ENCODE results near the gene GDPD5.

GDPD5 gene

DNA sequence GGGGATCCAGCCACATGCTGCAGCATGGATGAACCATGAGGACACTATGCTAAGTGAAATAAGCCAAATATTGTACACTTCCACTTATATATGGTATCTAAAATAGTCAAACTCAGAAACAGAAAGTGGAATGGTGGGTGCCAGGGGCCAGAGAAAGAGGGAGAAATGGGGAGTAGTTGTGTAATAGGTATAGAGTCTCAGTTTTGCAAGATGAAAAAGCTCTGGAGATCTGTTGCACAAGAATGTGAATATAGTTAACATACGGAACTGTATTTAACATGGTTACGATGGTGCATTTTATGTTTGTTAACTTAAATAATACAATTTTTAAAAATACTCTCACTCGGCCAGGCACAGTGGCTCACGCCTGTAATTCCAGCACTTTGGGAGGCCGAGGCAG lies 21.2 kb downstream of the GDPD5 start:
- TF ChIP-seq GATA3 (IDR thresholded peaks at IDR 0.05; ENCODE audit: low read depth, low read length) (no peak), GATA2 (IDR thresholded peaks at IDR 0.05; ENCODE audit: low read depth, low read length) (no peak)

GRCh38 chr11:75503531-75504099 lies 22.1 kb downstream of the GDPD5 start:
- TF ChIP-seq GATA3 (IDR thresholded peaks at IDR 0.05; ENCODE audit: low read depth, low read length) (no peak), GATA2 (IDR thresholded peaks at IDR 0.05; ENCODE audit: low read depth, low read length) (no peak)

DNA sequence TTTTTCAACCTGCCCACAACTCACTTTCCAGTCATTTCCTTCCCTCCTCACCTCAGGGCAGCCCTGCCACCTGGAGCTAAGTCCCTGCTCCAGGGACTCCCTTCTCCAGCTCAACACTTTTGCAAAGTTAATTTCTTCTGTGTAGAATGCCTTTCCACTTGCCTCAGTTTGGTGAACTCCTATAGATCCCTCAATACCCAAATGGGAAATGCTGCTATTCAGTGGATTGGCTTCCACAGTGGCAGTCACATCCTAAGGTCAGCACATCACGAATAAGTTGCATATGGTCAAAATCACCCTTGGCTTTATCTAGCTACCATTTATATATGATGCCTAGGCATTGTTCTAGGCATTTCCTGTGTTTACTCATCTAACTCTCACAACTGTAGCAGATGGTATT lies 23.6 kb downstream of the GDPD5 start:
- no peak for TF ChIP-seq GATA2 (IDR thresholded peaks at IDR 0.05; ENCODE audit: low read depth, low read length)
- TF ChIP-seq GATA3 (IDR thresholded peaks at IDR 0.05; ENCODE audit: low read depth, low read length): no peak

DNA sequence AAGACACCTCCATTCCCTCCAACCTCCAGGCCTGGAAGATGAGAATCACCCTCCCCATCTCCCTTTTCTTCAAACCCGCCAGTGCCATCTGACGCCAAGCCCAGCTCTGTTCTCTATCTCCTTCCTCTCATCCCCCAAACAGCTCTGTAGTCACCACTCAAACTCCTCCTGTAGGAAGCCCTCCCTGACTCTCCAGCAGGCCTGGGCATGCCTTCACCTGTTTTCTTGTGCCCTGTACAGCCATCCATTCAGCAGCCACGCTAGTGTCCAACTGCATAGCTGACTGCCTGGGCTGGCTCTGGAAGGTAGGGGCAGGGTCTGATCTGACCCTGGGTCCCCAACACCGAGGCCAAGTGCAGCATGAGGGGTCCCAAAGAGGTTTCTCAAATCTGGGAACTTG lies 25.0 kb downstream of the GDPD5 start:
- TF ChIP-seq GATA3 (IDR thresholded peaks at IDR 0.05; ENCODE audit: low read depth, low read length): no peak
- TF ChIP-seq GATA2 (IDR thresholded peaks at IDR 0.05; ENCODE audit: low read depth, low read length): no peak

GRCh38 chr11:75499423-75500190 lies 26.1 kb downstream of the GDPD5 start:
- no peak for TF ChIP-seq GATA2 (IDR thresholded peaks at IDR 0.05; ENCODE audit: low read depth, low read length)
- no peak for TF ChIP-seq GATA3 (IDR thresholded peaks at IDR 0.05; ENCODE audit: low read depth, low read length)

- no peak for TF ChIP-seq GATA3 (IDR thresholded peaks at IDR 0.05; ENCODE audit: low read depth, low read length)
- TF ChIP-seq GATA2 (IDR thresholded peaks at IDR 0.05; ENCODE audit: low read depth, low read length): no peak
Observed at GRCh38 chr11:75498556-75499255, 27.0 kb downstream of the GDPD5 start.

DNA sequence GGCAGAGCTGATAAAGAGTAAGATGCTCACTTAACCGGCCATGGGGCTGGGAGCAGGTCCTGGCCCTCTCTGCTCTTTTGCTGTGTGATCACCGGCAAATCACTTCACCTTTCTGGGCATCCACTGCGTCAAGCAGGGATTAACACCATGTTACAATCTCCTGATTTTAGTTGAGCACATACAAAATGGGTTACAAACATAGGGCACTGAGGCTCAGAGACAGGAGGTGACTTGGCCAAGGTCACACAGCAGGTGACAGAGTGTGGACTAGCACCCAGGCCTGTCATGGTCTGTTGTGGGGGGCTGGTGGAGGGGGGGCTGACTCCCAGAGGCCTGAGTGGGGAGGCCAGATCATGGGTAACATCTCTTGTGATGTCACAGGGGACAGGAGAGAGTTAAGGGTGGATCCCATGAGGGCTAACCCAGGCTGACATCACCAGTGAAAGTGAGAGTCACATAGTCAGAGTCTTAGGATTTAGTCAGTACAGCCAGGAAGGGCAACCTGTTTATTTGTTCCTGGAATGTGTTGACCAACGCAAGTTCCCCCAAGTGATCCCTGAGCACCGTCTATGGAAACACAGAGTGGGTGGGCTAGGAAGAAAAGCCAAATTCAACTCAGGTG lies 27.8 kb downstream of the GDPD5 start:
- no peak for TF ChIP-seq GATA2 (IDR thresholded peaks at IDR 0.05; ENCODE audit: low read depth, low read length)
- TF ChIP-seq GATA3 (IDR thresholded peaks at IDR 0.05; ENCODE audit: low read depth, low read length): no peak

GRCh38 chr11:75496305-75496752 lies 29.4 kb downstream of the GDPD5 start:
- TF ChIP-seq GATA2 (IDR thresholded peaks at IDR 0.05; ENCODE audit: low read depth, low read length): no peak
- TF ChIP-seq GATA3 (IDR thresholded peaks at IDR 0.05; ENCODE audit: low read depth, low read length): no peak

GRCh38 chr11:75495749-75496304 lies 29.9 kb downstream of the GDPD5 start:
- TF ChIP-seq GATA3 (IDR thresholded peaks at IDR 0.05; ENCODE audit: low read depth, low read length) (no peak), GATA2 (IDR thresholded peaks at IDR 0.05; ENCODE audit: low read depth, low read length) (no peak)

GRCh38 chr11:75493626-75494025 lies 32.1 kb downstream of the GDPD5 start:
- TF ChIP-seq GATA3 (IDR thresholded peaks at IDR 0.05; ENCODE audit: low read depth, low read length) (no peak), GATA2 (IDR thresholded peaks at IDR 0.05; ENCODE audit: low read depth, low read length) (no peak)

GRCh38 chr11:75492181-75492820 lies 33.4 kb downstream of the GDPD5 start:
- TF ChIP-seq GATA2 (IDR thresholded peaks at IDR 0.05; ENCODE audit: low read depth, low read length) (no peak), GATA3 (IDR thresholded peaks at IDR 0.05; ENCODE audit: low read depth, low read length) (no peak)

DNA sequence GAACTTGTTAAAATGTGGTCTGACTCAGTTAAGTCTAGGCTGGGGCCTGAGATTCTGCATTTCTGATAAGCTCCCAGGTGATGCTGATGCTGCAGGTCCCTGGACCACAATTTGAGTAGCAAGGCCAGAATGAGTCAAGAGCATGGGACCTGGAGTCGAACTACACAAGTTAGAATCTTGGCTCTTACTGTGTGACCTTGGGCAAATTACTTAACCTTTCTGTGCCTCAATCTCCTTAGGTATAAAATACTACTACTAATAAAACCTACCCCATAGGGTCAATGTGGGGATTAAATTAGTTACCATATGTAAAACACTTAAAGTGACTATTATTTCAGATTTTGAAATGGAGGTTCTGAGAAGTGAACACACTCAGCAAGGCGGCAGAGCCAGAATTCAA lies 34.3 kb downstream of the GDPD5 start:
- TF ChIP-seq GATA3 (IDR thresholded peaks at IDR 0.05; ENCODE audit: low read depth, low read length): no peak
- TF ChIP-seq GATA2 (IDR thresholded peaks at IDR 0.05; ENCODE audit: low read depth, low read length): no peak

Measured in SH-SY5Y (cell line).